ENCODE measurements around the gene ABTB1.

ABTB1 gene

DNA sequence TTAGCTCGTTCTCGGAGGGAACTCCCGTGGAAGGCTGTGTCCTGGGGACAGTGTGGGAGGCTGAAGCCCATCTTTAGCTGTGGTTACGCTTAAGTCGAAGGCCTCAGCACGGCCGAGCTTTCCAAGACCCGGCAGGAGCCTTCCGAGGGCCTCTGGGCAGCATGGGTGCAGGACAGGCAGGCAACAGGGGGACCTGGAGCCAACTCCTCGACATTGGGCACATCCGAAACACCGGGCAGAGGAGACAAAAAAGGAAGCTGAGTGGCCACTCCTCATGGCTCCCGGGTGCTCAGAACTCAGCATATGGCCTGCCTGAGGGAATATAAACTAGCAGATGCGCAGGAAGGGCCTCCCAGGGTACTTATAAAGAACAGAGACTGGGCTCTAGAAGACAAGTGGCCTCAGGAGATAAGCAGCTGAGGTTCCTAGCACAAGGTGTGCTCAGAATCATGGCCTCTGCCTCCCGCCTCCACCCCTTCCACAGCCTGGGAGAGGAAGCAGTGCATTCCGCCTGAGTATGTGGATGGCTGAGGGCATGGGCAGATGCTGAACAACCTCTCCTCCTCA, 34.1 kb downstream of the ABTB1 start:
- DNase-seq (ENCODE audit: low spot score), result no peak

DNA sequence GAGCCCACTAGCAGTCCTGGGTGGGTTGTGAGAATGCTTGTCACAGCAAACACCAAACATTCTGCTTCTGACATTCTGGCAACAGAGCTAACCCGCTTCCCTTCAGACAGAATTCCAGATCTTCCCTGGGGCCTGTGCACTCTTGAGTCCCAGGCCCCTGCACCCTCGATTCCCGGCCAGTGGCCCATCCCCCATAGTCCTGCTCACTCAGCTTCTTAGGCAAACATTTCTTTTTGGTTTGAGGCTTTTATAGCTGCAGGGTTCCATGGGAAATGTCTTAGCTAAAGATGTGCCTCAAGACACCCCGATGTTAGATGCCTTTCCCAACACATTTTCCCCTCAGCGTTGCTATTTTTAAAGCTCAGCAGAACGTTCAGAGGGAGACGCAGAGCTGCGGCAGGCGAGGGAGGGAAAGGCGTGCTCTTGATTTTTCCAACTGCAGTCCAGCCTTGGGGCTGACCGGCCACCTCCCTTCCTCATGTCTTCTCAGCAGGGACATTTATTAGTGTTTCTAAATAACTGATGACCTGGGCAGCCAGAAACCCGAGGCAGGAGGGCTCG, 35.2 kb downstream of the ABTB1 start:
- no peak for DNase-seq (ENCODE audit: low spot score)

DNA sequence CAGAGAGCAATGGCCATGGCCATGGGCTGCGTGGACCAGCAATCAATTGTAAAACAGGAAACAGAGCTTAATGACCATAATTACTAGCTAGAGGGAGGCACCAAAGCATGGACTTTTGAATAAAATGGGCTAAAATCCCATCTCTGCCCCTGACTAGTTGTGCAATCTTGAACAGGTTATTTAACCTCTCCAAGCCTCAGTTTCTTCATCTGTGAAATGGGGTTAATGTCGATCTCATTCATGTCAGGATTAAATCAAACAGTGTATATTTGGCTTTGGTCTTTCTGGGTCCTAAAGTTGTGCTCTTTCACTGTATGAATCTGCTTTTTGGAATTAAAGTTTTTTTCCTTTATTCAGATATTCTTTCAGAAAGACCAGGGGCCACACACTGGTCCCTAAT, 36.1 kb downstream of the ABTB1 start:
- no peak for DNase-seq (ENCODE audit: low spot score)

DNA sequence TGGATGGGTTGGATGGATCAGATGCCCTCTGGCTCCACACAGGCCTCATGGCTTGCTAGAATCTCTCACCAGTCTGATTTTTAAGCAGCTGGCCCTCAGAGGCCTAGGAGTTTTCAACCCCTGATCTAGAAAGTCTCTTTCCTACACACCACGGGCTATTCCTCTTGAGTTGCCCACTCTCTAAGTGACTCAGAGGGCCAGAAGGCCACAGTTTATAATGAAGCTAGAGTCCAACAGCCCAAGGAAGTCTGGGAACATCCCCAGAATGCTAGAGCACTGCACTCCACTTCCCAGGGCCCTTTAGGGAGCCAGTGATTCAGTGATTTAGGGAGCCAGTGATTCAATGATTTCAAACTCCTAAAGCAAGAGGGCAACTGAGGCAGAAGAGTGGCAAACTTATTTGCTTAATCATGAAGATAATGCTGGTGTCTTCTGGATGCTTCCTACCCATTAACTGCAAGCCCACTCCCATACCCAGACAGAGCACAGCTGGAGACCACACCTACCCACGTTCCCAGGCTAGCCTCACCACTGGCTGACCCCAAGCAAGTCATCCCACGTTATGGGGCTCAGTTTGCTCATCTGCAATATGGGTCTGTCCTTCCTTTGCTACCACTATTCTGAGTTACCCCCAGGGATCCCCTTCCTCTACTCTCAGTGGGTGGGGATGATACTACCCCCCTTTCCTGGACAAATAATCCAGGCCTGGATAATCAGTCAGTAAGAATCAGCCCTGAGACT, 36.7 kb downstream of the ABTB1 start:
- no peak for DNase-seq (ENCODE audit: low spot score)

DNA sequence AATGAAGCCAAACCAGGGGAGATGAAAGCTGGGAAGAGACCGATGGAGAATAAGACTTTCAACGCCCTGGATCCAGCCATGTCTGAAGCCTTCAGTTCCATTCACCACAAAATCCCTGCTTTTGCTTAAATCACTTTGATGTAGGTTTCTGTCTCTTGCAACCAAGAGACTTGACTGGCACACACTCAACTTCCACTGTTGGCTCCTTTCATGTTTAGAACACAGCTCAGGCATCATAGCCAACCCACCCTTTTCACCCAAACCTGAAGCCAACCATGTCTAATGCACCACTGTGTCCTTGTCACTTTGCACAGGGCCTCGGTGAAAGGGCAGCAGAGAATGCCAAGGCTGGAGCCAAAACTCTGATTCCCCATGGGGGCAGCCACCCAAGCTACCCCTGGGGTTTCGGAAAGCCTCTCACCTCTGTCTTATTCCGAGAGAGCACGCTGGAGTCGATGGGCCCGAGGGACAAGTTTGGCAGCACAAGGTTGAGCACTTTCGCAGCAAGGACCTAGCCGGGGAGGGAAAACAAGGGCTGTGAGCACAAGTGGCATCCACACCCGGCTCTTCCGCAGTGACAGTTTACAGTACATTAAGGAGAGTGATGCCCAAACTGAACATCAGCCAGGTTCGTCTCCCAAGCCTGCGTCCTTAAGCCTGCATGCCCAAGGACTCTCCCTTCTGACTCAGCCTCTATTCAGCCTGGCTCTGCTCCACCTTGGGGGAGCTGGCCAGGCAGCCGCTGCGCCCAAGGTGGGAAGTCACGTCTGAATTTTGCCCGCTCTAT, 37.6 kb downstream of the ABTB1 start:
- no peak for DNase-seq (ENCODE audit: low spot score)

DNA sequence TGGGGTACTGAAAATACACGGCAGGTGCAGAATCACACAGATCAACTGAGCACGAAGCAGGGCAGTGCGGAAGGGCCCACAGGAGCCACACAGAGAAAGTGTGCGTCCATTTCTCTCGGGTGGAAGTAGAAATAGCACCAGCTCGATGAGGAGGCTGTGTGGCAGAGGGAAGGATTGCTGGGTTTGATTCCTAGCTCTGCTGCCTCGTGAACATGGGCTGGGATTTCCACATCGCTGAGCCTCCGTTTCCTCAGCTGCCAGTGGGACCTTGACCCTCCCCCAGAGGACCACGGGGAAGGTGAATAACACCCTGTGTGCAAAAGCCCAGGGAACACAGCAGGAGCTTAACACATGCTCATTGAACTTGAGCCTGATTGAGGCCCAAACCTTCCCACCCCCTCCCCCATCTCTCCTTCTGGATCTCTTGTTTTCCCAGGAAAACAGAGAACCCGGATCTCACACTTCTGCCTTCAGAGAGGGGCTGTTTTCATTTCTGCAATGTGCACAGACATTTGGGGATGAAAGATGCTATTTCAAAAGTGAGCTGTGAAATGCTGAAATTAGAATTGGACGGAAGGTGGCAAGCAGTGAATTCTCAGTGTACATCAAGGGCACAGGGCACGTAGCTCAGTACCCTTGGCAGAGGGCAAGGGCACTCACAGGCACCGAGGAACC, 38.4 kb downstream of the ABTB1 start:
- no peak for DNase-seq (ENCODE audit: low spot score)

DNA sequence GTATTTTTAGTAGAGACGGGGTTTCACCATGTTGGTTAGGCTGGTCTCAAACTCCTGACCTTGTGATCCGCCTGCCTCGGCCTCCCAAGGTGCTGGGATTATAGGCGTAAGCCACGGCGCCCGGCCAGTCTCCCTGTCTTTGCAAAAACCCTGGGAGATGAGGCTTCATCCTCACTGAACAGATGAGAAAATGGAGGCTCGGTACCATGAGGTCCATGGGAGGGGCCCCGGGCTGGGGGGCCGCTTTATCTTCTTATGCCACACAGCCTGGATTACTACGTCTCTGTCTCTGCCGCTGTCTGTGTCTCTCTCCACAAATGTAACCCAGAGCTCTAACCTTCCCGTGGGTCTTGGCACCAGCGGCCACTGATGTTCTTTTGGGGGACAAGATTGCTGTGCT, 39.1 kb downstream of the ABTB1 start:
- no peak for DNase-seq (ENCODE audit: low spot score)

DNA sequence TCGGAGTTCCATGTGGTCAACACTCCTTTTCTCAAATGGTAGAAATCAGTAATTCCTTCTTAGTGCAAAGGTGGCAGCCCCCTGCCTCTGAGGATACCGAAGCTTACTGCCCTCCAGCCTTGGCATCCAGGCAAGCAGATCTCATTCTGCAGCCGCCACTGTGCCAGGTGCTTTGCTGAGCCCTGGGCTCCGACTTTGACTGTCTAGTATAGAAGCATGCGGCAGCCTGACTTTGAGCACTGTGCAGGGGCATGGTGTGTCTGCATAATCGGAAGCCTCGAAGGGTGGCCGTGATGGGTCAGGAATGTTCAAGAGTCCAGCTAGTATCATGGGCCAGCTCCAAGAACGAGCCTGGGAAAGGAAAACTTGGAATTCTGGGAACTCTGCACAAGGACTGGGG, 39.7 kb downstream of the ABTB1 start:
- no peak for DNase-seq (ENCODE audit: low spot score)

DNA sequence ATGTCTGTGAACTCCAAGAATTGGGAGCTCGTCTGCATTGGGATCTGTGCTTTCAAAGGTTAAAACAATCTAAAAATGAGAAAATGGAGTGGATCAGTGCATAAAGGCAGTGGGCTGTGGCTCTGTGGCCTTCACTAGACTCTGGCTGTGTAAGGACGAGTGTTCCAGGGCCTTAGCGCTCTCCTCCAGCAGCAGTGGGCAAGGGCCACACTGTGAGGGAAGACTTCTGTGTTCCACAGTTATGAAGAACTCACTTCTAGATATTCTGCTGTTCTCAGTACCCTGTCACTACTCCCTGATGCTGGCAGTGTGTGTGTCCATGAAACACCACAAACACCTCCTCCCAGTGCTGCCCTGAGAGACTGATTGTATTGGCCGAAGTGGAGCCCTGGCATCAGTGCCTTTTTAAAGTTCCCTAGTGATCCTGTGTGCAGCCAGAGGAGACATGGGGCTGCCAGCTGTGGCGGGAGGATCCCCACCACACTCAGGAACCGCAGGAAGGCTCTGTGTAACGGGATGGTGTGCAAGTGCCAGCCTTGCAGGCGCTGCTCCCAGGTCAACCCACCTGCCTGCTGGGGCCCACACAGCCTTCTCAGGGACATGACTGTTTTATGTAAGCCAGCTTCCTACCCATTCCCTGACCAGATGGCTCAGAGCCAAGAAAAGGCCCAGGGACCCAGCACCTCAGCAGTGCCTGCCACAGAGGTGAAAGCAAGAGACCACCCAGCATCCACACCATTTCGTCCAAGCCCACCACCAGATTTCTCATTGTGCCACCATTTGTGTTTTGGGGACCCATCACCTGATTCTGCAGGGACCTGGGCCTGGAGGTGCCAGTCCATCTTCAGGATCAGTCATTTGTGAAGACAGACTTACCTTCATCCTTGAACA, 40.4 kb downstream of the ABTB1 start:
- no peak for DNase-seq (ENCODE audit: low spot score)

DNA sequence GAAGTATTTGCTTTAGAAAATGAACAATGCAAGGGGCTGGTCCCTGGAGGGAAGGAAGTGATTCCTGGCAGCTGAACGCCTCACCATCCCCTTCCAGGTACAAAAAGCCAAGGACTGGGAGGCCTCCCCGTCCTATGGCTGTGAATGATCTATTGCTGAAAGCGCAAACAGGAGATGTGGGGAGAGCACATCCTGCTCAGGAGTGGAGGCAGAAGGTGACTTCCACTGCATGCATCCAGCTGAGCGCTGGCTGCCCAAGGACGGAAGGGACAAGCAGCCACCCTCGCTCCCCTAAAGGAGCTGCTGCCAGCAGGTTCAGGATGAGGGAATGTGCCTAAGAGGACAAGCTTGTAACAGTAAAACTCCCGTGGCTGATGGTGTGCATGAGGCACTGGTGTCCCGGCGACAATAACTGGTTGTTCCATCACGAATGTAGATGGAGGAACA, 41.4 kb downstream of the ABTB1 start:
- no peak for DNase-seq (ENCODE audit: low spot score)

DNA sequence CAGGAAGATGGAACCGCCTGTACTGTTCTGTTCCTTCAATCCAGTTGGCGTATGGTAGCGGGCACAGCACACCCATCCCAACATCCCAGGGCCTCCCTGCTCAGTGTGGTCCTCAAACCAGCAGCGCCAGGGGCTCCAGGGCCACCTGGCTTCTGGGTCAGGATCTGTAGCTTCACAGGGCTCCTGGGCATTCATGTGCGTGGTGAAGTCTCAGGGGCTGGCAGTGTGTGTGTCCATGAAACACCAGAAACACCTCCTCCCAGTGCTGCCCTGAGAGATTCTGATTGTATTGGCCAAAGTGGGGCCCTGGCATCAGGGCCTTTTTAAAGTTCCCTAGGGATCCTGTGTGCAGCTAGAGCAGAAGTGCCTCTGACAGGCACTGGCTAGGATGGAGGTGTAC, 42.1 kb downstream of the ABTB1 start:
- DNase-seq (ENCODE audit: low spot score), result no peak

DNA sequence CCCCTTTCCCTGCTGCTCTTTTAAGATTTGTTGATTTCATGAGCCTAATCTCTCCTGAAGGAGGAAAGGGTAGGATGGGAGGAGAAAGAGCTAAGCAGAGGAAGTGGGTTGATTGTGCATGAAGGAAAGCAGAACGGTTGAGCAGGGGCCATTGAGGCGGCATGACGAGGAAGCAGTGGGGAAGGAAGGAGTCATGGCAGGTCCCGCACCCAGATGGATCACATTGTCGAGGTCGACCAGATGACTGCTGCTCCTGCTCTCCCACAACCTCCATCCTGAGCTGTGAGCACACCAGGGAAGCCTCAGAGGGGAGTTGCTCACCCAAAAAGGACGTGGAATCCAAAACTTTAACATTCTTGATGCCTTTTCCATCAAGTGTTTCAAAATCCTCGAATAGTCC, 42.8 kb downstream of the ABTB1 start:
- DNase-seq (ENCODE audit: low spot score), result no peak

DNA sequence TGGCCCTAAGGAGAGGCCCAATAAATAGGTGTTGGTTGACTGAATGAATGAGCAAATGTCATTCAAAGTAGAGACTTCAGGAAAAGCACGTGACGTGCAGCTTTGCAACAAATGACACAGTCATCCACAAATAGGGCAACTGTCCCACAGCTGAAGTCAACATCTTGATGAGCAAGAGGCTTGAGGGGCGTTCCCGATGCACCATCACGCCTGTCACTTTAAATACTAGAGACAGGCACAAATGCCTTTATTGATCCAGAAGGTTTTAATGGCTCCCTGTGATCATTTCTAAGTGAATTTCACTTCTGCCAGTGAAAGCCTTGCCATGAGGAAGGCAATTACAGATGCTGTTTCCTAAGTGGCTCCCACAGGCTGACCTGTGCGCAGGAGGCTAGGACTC, 43.6 kb downstream of the ABTB1 start:
- no peak for DNase-seq (ENCODE audit: low spot score)

DNA sequence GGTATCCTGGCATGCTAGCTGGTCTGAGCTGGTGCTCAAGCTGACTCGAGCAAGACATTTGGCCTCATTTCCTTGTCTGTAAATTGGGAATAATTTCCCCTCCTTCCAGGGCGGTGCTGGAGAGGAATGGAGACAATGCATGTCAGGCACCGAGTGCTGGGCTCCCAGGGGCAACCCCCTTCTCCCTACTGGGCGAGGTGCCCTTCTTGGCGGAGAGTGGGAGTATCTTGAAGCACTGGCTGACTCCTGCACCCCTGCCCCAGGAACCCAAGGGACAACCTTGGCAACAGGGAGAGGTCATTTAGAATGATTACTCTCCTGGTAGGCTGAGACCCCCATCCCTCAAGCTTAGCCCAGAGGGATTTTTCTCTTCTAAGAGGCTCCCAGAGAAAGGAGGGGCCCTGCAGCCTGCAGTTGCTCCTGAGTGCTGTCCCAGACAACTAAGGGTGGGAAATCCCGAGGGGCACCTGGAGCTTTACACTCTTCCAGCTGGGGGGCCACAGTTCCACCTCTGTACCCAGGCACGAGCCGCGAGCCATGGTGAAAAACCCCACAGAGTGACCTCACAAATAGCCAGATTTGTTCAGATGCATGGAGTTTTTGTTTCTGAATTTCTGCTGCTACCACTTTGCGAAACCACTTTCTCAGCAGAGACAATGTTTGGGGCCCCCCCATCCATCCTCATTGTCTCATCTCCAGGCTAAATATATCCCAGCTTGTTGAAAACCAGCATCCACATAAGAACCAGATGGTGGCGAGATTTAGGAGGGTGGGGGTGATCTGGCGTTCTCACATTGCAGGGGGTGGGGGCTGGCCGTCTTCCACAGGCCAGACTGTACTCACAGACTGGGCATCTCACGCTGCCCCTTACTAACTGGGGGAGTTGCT, 44.8 kb downstream of the ABTB1 start:
- DNase-seq (ENCODE audit: low spot score), result no peak

DNA sequence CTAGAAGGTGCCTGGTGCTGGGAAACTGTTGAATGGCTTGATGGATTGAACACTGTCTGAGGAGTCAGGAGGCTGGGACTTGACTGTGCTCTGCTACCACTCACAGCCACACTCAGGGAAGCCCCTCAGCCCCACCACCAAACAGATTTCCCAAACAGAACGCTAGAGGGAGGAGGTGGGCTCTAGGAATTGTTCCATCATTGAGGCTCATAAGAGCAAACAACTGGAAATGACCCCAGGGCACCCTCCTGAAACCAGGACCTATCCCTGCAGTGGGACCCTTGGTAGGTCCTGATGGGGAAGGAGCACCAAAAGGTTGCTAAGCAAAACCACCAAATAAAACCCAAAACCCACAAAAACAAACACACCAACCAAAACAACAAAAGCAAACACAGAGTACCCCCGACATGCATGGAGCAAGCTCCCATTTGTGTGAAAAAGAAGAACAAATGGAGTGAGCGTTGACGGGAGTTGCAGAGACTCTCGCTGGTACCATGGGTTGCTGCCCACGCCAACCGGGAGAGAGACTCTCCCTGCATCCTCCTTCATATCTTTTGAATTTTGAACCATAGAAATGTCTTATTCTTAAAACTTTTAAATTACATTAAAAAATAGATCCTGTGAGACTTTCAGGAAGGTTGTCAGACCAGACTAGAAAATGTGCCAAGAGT, 45.6 kb downstream of the ABTB1 start:
- no peak for DNase-seq (ENCODE audit: low spot score)

DNA sequence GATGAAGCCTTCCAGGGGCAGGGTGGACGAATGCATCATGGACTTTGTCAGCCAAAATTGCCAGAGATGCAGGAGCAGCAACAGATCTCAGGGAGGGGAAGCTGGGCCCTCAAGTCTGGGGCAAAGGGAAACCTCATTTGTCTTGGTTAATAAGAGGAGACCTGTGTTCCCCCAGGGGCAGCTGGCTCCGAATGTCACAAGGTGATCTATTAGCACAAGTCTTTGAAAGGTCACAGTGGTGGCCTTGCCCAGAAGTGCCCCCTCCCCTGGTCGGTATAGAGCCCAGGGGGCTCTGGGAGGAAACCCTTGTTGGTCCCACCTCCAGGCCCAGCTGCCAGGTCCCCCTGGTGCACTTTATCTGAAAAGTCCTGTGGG, 46.2 kb downstream of the ABTB1 start:
- no peak for DNase-seq (ENCODE audit: low spot score)

DNA sequence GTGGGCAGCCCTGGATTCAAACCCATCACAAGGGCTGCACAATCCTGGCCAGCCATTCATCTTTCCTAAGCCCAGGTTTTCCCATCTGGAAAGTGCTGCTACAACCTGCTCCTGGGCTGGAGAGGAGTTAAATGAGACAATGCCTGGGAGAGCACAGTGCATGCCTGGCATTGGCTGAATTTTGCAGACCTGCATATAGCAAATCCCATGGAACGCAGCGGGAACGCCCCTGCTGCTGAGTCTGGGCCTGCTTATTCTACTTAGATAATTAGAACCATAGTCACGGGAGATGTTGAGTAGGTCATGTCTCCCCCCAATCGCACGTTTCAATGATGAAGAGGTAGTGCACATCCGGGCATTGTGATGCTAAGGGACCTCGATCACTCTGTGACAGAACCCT, 46.6 kb downstream of the ABTB1 start:
- DNase-seq (ENCODE audit: low spot score), result no peak

DNA sequence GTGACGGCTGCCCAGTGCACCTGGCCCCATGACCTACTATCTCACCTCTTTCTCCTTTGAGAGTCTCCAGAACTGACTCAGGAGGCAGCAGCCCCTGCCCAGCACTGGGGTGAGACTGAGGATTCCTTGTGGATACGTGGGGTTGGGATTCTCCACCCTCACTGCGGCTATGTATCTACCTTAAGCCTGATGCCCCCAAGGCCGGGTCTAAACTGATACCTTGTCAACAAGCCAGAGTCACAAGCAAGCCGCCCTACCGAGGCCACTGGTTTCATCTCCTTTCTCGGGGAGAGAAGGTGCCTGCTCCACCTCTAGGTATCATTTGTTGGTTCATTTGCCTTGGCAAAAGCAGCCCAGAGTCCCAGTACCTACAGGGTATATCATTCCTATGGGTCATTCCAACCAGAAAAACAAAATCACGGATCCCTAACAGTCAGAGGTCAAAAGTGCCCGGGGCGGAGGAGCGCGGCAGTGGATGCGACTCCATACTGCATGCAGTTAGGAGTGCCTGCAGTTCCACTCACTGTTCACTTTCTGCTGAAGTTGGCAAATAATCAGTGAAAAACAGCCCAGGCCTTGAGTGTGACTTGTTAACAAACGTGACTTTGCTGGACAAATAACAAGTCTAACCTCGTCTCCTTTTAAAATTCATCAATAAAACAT, 47.5 kb downstream of the ABTB1 start:
- DNase-seq (ENCODE audit: low spot score), result no peak
